ENCODE measurements around the gene NEK8.

Gene NEK8

DNA sequence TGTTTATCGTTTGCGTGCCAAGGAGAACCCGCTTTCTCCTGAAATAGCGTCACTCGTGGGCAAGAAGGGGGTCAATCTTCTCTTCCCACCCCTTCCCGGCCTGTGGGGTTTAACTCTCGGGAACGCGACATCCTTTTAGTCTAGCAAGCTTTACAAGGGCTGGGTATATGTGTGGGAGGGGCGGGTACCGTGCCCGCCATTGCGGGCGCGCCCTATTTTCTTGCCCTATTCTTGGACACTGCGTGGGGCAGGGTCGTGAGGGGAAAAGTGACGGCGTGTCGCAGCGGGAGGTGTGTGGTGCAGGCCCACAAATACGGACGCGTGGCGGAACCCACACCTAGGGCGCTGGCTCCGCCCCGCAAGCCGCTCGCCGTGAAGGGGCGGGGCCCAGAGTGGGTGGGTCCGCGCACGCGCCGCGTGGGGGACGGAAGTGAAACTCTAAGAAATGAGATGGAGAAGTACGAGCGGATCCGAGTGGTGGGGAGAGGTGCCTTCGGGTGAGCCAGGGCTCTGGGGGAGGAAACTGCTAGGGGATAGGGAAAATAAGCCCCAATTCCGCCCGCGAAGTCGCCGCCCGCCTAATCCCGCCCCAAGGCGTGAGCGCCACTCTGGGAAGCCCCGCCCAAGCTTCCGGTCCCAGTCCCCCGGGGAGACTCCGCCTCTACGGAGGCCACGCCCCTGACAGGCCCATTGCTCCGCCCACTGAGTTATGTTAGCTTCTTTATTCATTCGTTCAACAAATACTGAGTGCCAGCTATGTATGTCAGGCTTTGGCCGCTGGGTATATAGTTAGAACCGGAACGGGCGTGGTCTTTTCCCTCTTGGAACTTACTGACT, at the start of gene NEK8:
Gene NEK8, plus strand, starts transcription at position 425 of the 837 bp plus-strand sequence. Its CDS starts 26 bp downstream, at position 451.
- Histone ChIP-seq H3K4me1 (ENCODE audit: control insufficient read depth in 2 of 2, insufficient read depth in 2 of 2, low read length in 2 of 2) (peaks cover 33 to 39% of the 10 kb centered on the region in 2 donors), H3K4me3 (ENCODE audit: low read length in 2 of 2) (peak within 1 kb of the TSS; percentile 91), H3K27ac (ENCODE audit: low read depth in 2 of 2, low read length in 2 of 2) (peak within 1 kb of the TSS; percentile 99), H3K27me3 (ENCODE audit: control insufficient read depth in 2 of 2, insufficient read depth in 2 of 2, low read length in 2 of 2) (no peaks in the 10 kb centered on the region), H3K9me3 (ENCODE audit: control insufficient read depth in 2 of 2, low read length in 2 of 2) (no peaks in the 10 kb centered on the region), H3K36me3 (ENCODE audit: control insufficient read depth in 2 of 2, insufficient read depth in 2 of 2, low read length in 2 of 2) (peaks cover 10 to 16% of the 10 kb centered on the region in 2 donors), H3K9ac (ENCODE audit: low read depth in 1 of 2, low read length in 2 of 2) (peak within 1 kb of the TSS; percentile 96 to 99)

DNA sequence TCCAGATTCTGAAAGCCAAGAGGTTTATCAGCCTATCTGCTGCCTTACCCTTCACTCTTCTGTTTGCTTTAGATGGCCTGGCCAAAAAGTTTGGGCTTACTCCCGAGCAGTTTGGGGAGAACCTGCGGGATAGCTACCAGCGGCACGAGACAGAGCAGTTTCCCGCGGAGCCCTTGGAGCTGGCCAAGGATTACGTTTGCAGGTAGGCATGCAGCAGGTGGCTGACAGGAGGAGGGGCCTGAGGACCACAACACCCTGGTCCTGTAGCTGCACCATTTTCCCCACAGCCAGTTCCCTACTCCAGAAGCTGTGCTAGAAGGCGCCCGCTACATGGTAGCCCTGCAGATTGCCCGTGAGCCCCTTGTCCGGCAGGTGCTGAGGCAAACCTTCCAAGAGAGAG, 45.9 kb upstream of the NEK8 start:
- Histone ChIP-seq H3K9ac (ENCODE audit: low read depth in 1 of 2, low read length in 2 of 2) (no peak overlapping the region), H3K9me3 (ENCODE audit: control insufficient read depth in 2 of 2, low read length in 2 of 2) (no peaks in the 10 kb centered on the region), H3K36me3 (ENCODE audit: control insufficient read depth in 2 of 2, insufficient read depth in 2 of 2, low read length in 2 of 2) (peaks cover 77 to 87% of the 10 kb centered on the region in 2 donors), H3K4me1 (ENCODE audit: control insufficient read depth in 2 of 2, insufficient read depth in 2 of 2, low read length in 2 of 2) (no peaks in the 10 kb centered on the region), H3K4me3 (ENCODE audit: low read length in 2 of 2) (no peak overlapping the region), H3K27me3 (ENCODE audit: control insufficient read depth in 2 of 2, insufficient read depth in 2 of 2, low read length in 2 of 2) (no peaks in the 10 kb centered on the region), H3K27ac (ENCODE audit: low read depth in 2 of 2, low read length in 2 of 2) (no peak overlapping the region)

DNA sequence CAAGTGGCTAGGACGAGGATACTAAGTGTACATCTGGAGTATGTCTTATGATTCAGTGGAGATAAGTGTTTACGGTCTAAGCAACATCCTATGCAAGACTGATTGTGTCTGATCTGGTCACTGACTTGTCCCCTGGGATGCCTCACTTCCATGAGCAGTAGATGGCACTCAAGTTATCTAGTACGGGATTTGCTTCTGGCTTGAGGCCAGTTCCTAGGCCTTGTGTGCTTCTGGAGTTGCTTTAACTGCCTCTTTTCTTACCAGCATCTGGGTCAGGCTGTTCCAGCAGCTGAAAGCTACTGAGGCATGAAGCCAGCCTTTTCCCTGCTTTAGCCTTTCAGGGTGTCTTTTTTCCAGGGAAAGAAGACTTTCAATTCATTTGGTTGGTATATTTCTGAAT, 43.6 kb upstream of the NEK8 start:
- H3K9me3 ChIP-seq (ENCODE audit: control insufficient read depth in 2 of 2, low read length in 2 of 2) = no peaks in the 10 kb centered on the region
- peaks cover 86 to 93% of the 10 kb centered on the region in 2 donors for H3K36me3 ChIP-seq (ENCODE audit: control insufficient read depth in 2 of 2, insufficient read depth in 2 of 2, low read length in 2 of 2)
- no peaks in the 10 kb centered on the region for H3K4me1 ChIP-seq (ENCODE audit: control insufficient read depth in 2 of 2, insufficient read depth in 2 of 2, low read length in 2 of 2)
- no peak overlapping the region for H3K27ac ChIP-seq (ENCODE audit: low read depth in 2 of 2, low read length in 2 of 2)
- no peak overlapping the region for H3K4me3 ChIP-seq (ENCODE audit: low read length in 2 of 2)
- H3K27me3 ChIP-seq (ENCODE audit: control insufficient read depth in 2 of 2, insufficient read depth in 2 of 2, low read length in 2 of 2) = no peaks in the 10 kb centered on the region
- no peak overlapping the region for H3K9ac ChIP-seq (ENCODE audit: low read depth in 1 of 2, low read length in 2 of 2)

DNA sequence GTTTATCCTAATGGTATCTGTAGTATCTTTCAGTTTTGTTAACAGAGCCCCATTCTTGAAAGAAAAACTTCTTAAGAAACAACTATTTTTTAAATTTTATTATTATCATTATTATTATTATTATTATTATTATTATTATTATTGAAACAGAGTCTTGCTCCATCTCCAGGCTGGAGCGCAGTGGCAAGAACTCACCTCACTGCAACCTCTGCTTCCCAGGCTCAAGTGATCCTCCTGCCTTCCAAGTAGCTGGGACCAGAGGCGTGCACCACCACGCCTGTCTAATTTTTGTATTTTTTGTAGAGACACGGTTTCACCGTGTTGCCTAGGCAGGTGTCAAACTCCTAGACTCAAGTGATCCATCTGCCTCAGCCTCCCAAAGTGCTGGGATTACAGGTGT, 43.2 kb upstream of the NEK8 start:
- Histone ChIP-seq H3K27ac (ENCODE audit: low read depth in 2 of 2, low read length in 2 of 2) (no peak overlapping the region), H3K36me3 (ENCODE audit: control insufficient read depth in 2 of 2, insufficient read depth in 2 of 2, low read length in 2 of 2) (peaks cover 90 to 94% of the 10 kb centered on the region in 2 donors), H3K27me3 (ENCODE audit: control insufficient read depth in 2 of 2, insufficient read depth in 2 of 2, low read length in 2 of 2) (no peaks in the 10 kb centered on the region), H3K4me1 (ENCODE audit: control insufficient read depth in 2 of 2, insufficient read depth in 2 of 2, low read length in 2 of 2) (no peaks in the 10 kb centered on the region), H3K4me3 (ENCODE audit: low read length in 2 of 2) (no peak overlapping the region), H3K9me3 (ENCODE audit: control insufficient read depth in 2 of 2, low read length in 2 of 2) (no peaks in the 10 kb centered on the region), H3K9ac (ENCODE audit: low read depth in 1 of 2, low read length in 2 of 2) (no peak overlapping the region)

DNA sequence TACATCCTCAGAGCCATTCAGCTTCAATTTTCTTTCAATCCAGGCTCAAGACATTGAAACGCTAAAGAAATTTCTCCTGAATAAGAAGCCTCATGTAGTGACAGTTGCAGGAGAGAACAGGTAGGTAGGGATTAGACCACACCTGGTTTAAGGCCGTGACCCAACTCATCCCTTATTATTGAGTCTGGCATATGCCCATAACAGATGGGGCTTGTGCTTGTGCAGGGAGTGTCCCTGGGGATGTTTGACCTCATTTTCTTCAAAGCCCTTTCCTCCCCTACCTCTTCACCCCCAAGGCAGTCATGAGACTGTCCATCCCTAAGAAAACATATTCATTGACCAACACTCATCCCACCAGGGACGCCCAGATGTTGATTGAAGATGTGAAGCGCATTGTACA, 42.3 kb upstream of the NEK8 start:
- H3K9me3 ChIP-seq (ENCODE audit: control insufficient read depth in 2 of 2, low read length in 2 of 2) = no peaks in the 10 kb centered on the region
- no peaks in the 10 kb centered on the region for H3K4me1 ChIP-seq (ENCODE audit: control insufficient read depth in 2 of 2, insufficient read depth in 2 of 2, low read length in 2 of 2)
- H3K9ac ChIP-seq (ENCODE audit: low read depth in 1 of 2, low read length in 2 of 2) = no peak overlapping the region
- no peaks in the 10 kb centered on the region for H3K27me3 ChIP-seq (ENCODE audit: control insufficient read depth in 2 of 2, insufficient read depth in 2 of 2, low read length in 2 of 2)
- peaks cover 93 to 94% of the 10 kb centered on the region in 2 donors for H3K36me3 ChIP-seq (ENCODE audit: control insufficient read depth in 2 of 2, insufficient read depth in 2 of 2, low read length in 2 of 2)
- no peak overlapping the region for H3K4me3 ChIP-seq (ENCODE audit: low read length in 2 of 2)
- no peak overlapping the region for H3K27ac ChIP-seq (ENCODE audit: low read depth in 2 of 2, low read length in 2 of 2)

DNA sequence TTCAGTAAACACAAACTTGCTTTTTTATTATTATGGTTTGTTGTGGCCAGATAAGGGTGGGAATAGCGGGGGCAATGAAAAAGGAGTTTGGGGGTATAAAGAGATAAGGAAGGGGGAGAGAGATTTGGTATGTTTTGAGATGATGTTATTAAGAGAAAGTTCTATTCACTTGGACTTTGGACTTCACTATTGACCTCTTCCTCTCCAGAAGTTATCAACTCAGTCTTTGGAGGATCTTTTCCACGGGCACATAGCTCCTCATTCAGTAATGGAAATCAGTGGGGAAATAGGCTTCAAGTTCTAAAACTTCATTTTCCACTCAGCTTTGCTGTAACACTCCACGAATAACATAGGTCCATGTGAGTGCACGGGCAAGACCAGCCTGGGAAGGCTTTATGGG, 40.1 kb upstream of the NEK8 start:
- H3K4me1 ChIP-seq (ENCODE audit: control insufficient read depth in 2 of 2, insufficient read depth in 2 of 2, low read length in 2 of 2) = no peaks in the 10 kb centered on the region
- peaks cover 77 to 78% of the 10 kb centered on the region in 2 donors for H3K36me3 ChIP-seq (ENCODE audit: control insufficient read depth in 2 of 2, insufficient read depth in 2 of 2, low read length in 2 of 2)
- H3K9ac ChIP-seq (ENCODE audit: low read depth in 1 of 2, low read length in 2 of 2) = no peak overlapping the region
- H3K27ac ChIP-seq (ENCODE audit: low read depth in 2 of 2, low read length in 2 of 2) = no peak overlapping the region
- H3K27me3 ChIP-seq (ENCODE audit: control insufficient read depth in 2 of 2, insufficient read depth in 2 of 2, low read length in 2 of 2) = no peaks in the 10 kb centered on the region
- H3K4me3 ChIP-seq (ENCODE audit: low read length in 2 of 2) = no peak overlapping the region
- no peaks in the 10 kb centered on the region for H3K9me3 ChIP-seq (ENCODE audit: control insufficient read depth in 2 of 2, low read length in 2 of 2)

DNA sequence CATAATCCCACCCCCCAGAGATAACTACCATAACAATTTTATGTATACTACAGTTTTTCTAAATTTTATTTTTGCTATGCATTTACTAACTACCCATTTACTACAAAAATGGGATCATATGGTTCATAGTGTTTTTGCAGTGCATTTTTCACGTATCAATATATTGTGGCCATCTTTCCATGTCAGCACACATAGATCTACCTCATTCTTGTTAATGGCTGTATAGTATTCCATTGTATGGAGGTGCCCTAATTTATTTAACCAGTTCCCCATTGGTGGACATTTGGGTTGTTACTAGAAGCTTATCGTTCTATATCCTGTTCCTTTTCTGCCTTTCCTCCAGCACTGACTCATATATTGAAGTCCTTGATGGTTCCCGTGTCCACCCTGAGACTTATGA, 39.6 kb upstream of the NEK8 start:
- Histone ChIP-seq H3K4me3 (ENCODE audit: low read length in 2 of 2) (no peak overlapping the region), H3K36me3 (ENCODE audit: control insufficient read depth in 2 of 2, insufficient read depth in 2 of 2, low read length in 2 of 2) (peaks cover 80% of the 10 kb centered on the region in 2 donors), H3K27me3 (ENCODE audit: control insufficient read depth in 2 of 2, insufficient read depth in 2 of 2, low read length in 2 of 2) (no peaks in the 10 kb centered on the region), H3K4me1 (ENCODE audit: control insufficient read depth in 2 of 2, insufficient read depth in 2 of 2, low read length in 2 of 2) (no peaks in the 10 kb centered on the region), H3K9me3 (ENCODE audit: control insufficient read depth in 2 of 2, low read length in 2 of 2) (no peaks in the 10 kb centered on the region), H3K9ac (ENCODE audit: low read depth in 1 of 2, low read length in 2 of 2) (no peak overlapping the region), H3K27ac (ENCODE audit: low read depth in 2 of 2, low read length in 2 of 2) (no peak overlapping the region)

DNA sequence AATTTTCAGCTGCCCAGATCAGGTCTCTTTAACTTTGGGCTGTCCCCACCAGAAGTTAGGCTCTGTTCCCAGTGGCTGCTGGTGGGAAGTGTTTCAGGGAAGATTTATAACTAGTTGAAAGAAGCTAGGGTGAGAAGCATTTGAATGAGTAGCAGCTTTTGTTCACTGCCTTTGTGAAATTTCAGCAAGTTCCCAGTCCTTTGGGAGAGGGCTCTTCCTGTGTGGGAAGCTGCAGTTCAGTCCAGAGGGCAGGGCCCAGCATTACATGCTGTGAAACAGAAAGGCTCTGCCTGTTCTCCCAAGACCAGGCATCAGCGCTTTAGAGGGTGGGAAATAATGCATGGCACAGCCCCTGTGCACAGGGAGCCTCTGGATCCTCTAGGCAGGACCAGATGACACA, 34.7 kb upstream of the NEK8 start:
- Histone ChIP-seq H3K9ac (ENCODE audit: low read depth in 1 of 2, low read length in 2 of 2) (no peak overlapping the region), H3K27ac (ENCODE audit: low read depth in 2 of 2, low read length in 2 of 2) (no peak overlapping the region), H3K4me1 (ENCODE audit: control insufficient read depth in 2 of 2, insufficient read depth in 2 of 2, low read length in 2 of 2) (peaks cover 14 to 15% of the 10 kb centered on the region in 2 donors), H3K4me3 (ENCODE audit: low read length in 2 of 2) (no peak overlapping the region), H3K27me3 (ENCODE audit: control insufficient read depth in 2 of 2, insufficient read depth in 2 of 2, low read length in 2 of 2) (no peaks in the 10 kb centered on the region), H3K36me3 (ENCODE audit: control insufficient read depth in 2 of 2, insufficient read depth in 2 of 2, low read length in 2 of 2) (peaks cover 76 to 77% of the 10 kb centered on the region in 2 donors), H3K9me3 (ENCODE audit: control insufficient read depth in 2 of 2, low read length in 2 of 2) (no peaks in the 10 kb centered on the region)

DNA sequence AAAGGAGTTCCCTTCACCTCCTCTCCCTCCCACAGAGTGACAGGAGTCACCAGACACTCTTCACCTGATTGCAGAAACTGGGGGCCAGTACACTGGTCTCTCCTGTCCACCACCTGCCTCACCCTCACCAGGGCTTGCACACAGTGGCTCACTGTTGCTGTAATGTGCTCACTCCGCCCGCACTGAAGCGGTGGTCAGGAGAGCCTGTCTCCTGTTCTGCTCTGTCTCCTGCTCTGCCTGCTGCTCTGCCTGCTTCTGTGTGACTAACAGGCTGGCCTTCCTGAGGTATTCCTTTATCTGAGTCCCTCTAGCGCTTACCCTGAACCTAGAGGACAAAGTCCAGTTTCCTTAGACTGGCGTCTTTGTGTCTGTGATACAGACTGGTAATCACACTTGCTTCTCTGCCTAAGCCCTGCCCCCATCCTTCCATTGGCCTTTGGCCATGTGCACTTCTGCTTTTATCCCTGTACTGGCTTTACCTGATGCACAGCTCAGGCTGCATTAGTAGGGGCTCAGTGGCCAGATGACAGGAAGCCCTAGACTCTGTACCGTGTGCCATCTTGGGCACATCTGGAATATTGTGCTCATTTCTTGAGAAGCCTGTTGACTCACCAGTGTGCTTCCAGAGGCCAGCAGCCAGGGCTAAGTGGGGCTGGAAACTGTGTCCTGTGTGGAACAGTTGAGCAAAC, 30.2 kb upstream of the NEK8 start:
- H3K36me3 ChIP-seq (ENCODE audit: control insufficient read depth in 2 of 2, insufficient read depth in 2 of 2, low read length in 2 of 2) = peaks cover 89 to 94% of the 10 kb centered on the region in 2 donors
- H3K9ac ChIP-seq (ENCODE audit: low read depth in 1 of 2, low read length in 2 of 2) = peak overlapping the region in 1 of 2 donors; percentile 38
- peak overlapping the region; percentile 64 to 82 for H3K27ac ChIP-seq (ENCODE audit: low read depth in 2 of 2, low read length in 2 of 2)

DNA sequence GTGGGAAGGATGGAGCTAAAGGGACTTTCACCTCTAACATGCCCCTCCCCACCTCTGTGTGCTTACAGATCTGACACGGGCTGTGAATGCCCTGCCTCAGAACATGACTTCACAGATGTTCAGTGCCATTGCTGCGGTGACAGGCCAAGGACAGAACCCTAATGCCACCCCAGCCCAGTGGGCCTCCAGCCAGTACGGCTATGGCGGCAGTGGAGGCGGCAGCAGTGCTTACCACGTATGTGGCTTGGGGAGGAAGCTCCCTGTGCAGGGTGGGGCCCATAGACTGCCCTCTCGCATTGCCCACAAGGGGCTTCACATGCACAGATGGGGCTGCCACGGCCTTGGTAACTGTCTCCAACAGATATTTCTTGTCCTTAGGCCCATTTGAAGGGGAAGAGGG, 28.3 kb upstream of the NEK8 start:
- peaks cover 19 to 20% of the 10 kb centered on the region in 2 donors for H3K4me1 ChIP-seq (ENCODE audit: control insufficient read depth in 2 of 2, insufficient read depth in 2 of 2, low read length in 2 of 2)
- no peak overlapping the region for H3K27ac ChIP-seq (ENCODE audit: low read depth in 2 of 2, low read length in 2 of 2)
- H3K4me3 ChIP-seq (ENCODE audit: low read length in 2 of 2) = no peak overlapping the region
- peaks cover 76 to 87% of the 10 kb centered on the region in 2 donors for H3K36me3 ChIP-seq (ENCODE audit: control insufficient read depth in 2 of 2, insufficient read depth in 2 of 2, low read length in 2 of 2)
- H3K9me3 ChIP-seq (ENCODE audit: control insufficient read depth in 2 of 2, low read length in 2 of 2) = no peaks in the 10 kb centered on the region
- H3K27me3 ChIP-seq (ENCODE audit: control insufficient read depth in 2 of 2, insufficient read depth in 2 of 2, low read length in 2 of 2) = no peaks in the 10 kb centered on the region
- no peak overlapping the region for H3K9ac ChIP-seq (ENCODE audit: low read depth in 1 of 2, low read length in 2 of 2)

More for the DNA sequence above, 30.2 kb upstream of the NEK8 start:
- Histone ChIP-seq H3K4me1 (ENCODE audit: control insufficient read depth in 2 of 2, insufficient read depth in 2 of 2, low read length in 2 of 2) (peaks cover 19 to 20% of the 10 kb centered on the region in 2 donors), H3K4me3 (ENCODE audit: low read length in 2 of 2) (peak overlapping the region in 1 of 2 donors; percentile 31), H3K27me3 (ENCODE audit: control insufficient read depth in 2 of 2, insufficient read depth in 2 of 2, low read length in 2 of 2) (no peaks in the 10 kb centered on the region), H3K9me3 (ENCODE audit: control insufficient read depth in 2 of 2, low read length in 2 of 2) (no peaks in the 10 kb centered on the region)

All from mucosa of rectum (tissue), 2 donors.